Thoracic aorta (tissue), 2 donors: Measurements from ENCODE around the gene TK2. TPM values are rescaled to one million over a fixed set of nuclear protein-coding genes. Genes with fewer than 3 reads are reported as not detected.
"Not testable (repeated sequence)": the region's sequence is repeated elsewhere in the genome, so short reads cannot be mapped to it uniquely, and the experiment has no call there.

Experiments used
- ATAC-seq: fragments of 150-250 bp; one replicate; pipeline ENCODE4 v1.8.0; 2017; ENCODE audit warnings: low read depth; ENCODE audit not compliant: insufficient number of reproducible peaks, low FRiP score
- DNase-seq: peaks from one replicate; pipeline ENCODE4 v3.0.0-alpha.2; 2020; ENCODE audit warnings: low spot score
- H3K27ac ChIP-seq, 2 donors: fragments of 200-600 bp; sonication (generic); 1 replicate in 1 of 2; 2 replicates in 1 of 2; pipeline ENCODE4 v1.5.1; 2016; ENCODE audit warnings: mild to moderate bottlenecking in 2 of 2, moderate library complexity in 2 of 2
- H3K27me3 ChIP-seq: fragments of 200-600 bp; sonication (generic); replicated peaks from 2 replicates; pipeline ENCODE4 v1.6.0; 2016; ENCODE audit warnings: mild to moderate bottlenecking; ENCODE audit not compliant: insufficient read depth
- H3K36me3 ChIP-seq: fragments of 200-600 bp; sonication (generic); one replicate; pipeline ENCODE4 v1.5.1; 2016
- H3K4me1 ChIP-seq, 2 donors: fragments of 200-600 bp; sonication (generic); 1 replicate in 1 of 2; 2 replicates in 1 of 2; pipeline versions ENCODE4 v1.5.1 to v1.6.0; 2016; ENCODE audit warnings: low read depth in 2 of 2, mild to moderate bottlenecking in 1 of 2; ENCODE audit not compliant: control insufficient read depth in 1 of 2
- H3K4me3 ChIP-seq: fragments of 200-600 bp; sonication (generic); 2 replicates; pipeline ENCODE4 v1.5.1; 2016; ENCODE audit warnings: mild to moderate bottlenecking
- H3K9me3 ChIP-seq: fragments of 200-600 bp; sonication (generic); 2 replicates; pipeline ENCODE4 v1.5.1; 2016
- total RNA-seq, 2 donors: library from RNA; depleted of rRNA; stranded (reverse); fragments of >200 nt; gene quantifications; one replicate each; pipeline versions ENCODE4 v1.1.0 to v1.2.3, GENCODE V29; 2016
- TF ChIP-seq, protein P1 (sequence below): fragments of 200-600 bp; sonication (generic); IDR thresholded peaks from one replicate; pipeline ENCODE4 v1.5.1; 2019; ENCODE audit warnings: antibody characterized with exemption

TK2 gene
- total RNA-seq, 2 donors from 2014 or later, result 41.7 to 55.5 TPM

DNA sequence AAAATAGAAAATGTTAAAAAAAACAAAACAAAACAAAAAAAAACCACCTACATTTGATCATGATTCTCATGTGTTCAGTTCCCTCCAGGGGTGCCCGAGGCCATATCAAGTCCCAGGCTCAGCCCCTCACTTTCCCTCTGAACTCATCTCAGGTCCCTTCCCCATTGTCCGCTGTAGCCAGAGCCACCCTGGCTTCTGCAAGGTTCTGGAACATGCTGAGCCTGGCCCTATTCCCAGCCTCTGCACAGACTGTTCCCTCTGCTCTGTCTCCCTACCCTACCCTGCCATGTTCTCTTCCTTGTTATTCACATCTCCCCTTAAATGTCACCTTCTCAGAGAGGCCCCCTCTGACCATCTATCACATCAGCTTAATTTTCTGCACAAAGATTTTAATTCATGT, 46.9 kb downstream of the TK2 start:
- DNase-seq (no peak), ATAC-seq (no peak)
- H3K4me1 ChIP-seq, result peaks cover 25 to 37% of the 10 kb centered on the region in 2 donors
- H3K4me3 ChIP-seq, result peak overlapping the region; percentile 59
- peak overlapping the region; percentile 84 to 85 for H3K27ac ChIP-seq
- H3K27me3 ChIP-seq, result no peaks in the 10 kb centered on the region
- TF ChIP-seq, protein P1, sequence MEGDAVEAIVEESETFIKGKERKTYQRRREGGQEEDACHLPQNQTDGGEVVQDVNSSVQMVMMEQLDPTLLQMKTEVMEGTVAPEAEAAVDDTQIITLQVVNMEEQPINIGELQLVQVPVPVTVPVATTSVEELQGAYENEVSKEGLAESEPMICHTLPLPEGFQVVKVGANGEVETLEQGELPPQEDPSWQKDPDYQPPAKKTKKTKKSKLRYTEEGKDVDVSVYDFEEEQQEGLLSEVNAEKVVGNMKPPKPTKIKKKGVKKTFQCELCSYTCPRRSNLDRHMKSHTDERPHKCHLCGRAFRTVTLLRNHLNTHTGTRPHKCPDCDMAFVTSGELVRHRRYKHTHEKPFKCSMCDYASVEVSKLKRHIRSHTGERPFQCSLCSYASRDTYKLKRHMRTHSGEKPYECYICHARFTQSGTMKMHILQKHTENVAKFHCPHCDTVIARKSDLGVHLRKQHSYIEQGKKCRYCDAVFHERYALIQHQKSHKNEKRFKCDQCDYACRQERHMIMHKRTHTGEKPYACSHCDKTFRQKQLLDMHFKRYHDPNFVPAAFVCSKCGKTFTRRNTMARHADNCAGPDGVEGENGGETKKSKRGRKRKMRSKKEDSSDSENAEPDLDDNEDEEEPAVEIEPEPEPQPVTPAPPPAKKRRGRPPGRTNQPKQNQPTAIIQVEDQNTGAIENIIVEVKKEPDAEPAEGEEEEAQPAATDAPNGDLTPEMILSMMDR, result no peak
- H3K36me3 ChIP-seq, result no peaks in the 10 kb centered on the region
- no peaks in the 10 kb centered on the region for H3K9me3 ChIP-seq

- H3K4me1 ChIP-seq, result peaks cover 25 to 30% of the 10 kb centered on the region in 2 donors
- peak overlapping the region; percentile 84 to 85 for H3K27ac ChIP-seq
- ATAC-seq (peak; percentile 86), DNase-seq (no peak)
- TF ChIP-seq, protein P1, result no peak
- no peaks in the 10 kb centered on the region for H3K27me3 ChIP-seq
- no peaks in the 10 kb centered on the region for H3K9me3 ChIP-seq
- H3K4me3 ChIP-seq, result peak overlapping the region; percentile 59
- no peaks in the 10 kb centered on the region for H3K36me3 ChIP-seq
These were observed 47.7 kb downstream of the TK2 start for GRCh38 chr16:66502020-66502913.

- DNase-seq, H3K27me3 ChIP-seq, H3K4me3 ChIP-seq, ATAC-seq, H3K36me3 ChIP-seq, H3K9me3 ChIP-seq: not testable (repeated sequence)
- Histone ChIP-seq H3K27ac (peak overlapping the region; percentile 84 to 85), H3K4me1 (peaks cover 25 to 30% of the 10 kb centered on the region in 2 donors)
These were observed 48.4 kb downstream of the TK2 start for GRCh38 chr16:66501563-66501962.

GRCh38 chr16:66497921-66498320, 52.0 kb downstream of the TK2 start:
- DNase-seq, H3K36me3 ChIP-seq, H3K4me3 ChIP-seq, H3K27me3 ChIP-seq, ATAC-seq, H3K27ac ChIP-seq, H3K9me3 ChIP-seq: not testable (repeated sequence)
- H3K4me1 ChIP-seq, result peaks cover 11 to 12% of the 10 kb centered on the region in 2 donors

- not testable (repeated sequence) for ATAC-seq, DNase-seq, H3K27me3 ChIP-seq
These were observed 53.7 kb downstream of the TK2 start for GRCh38 chr16:66496226-66496625.

GRCh38 chr16:66495440-66495839, 54.5 kb downstream of the TK2 start:
- Histone ChIP-seq H3K9me3 (no peaks in the 10 kb centered on the region), H3K4me1 (no peaks in the 10 kb centered on the region), H3K27me3 (no peaks in the 10 kb centered on the region), H3K4me3 (no peak overlapping the region), H3K27ac (no peak overlapping the region), H3K36me3 (peaks cover 3% of the 10 kb centered on the region)
- TF ChIP-seq, protein P1, result no peak
- DNase-seq (no peak), ATAC-seq (no peak)

More at GRCh38 chr16:66496226-66496625, 53.7 kb downstream of the TK2 start:
- H3K4me3 ChIP-seq, H3K36me3 ChIP-seq, H3K27ac ChIP-seq, H3K9me3 ChIP-seq, H3K4me1 ChIP-seq: not testable (repeated sequence)
